Activated CD8-positive, alpha-beta T cell treated with anti-CD3 and anti-CD28 coated beads for 36 hours (primary cell): ENCODE data around the gene RYR1. TPM values are rescaled to one million over a fixed set of nuclear protein-coding genes. Genes with fewer than 3 reads are reported as not detected.
"Not testable (repeated sequence)": the region's sequence is repeated elsewhere in the genome, so short reads cannot be mapped to it uniquely, and the experiment has no call there.

ENCODE experiments used
- ATAC-seq: fragments of 200-7000 bp; cut with Tn5 transposase; one replicate; pipeline ENCODE4 v1.10.0; 2021; ENCODE audit warnings: mild to moderate bottlenecking, moderate library complexity
- CTCF ChIA-PET: fragments of 350-600 bp; sonication (Branson Sonifier 250); formaldehyde crosslinking; loops from one replicate; lab custom pipeline; 2021; ENCODE audit warnings: antibody characterized with exemption; lab: Charles Lee
- POLR2A ChIA-PET: fragments of 350-600 bp; sonication (Branson Sonifier 250); formaldehyde crosslinking; loops from one replicate; lab custom pipeline; 2021; ENCODE audit warnings: antibody characterized with exemption; lab: Charles Lee
- DNase-seq: peaks from one replicate; pipeline ENCODE4 v3.0.0-alpha.2; 2020
- H3K27ac Mint-ChIP-seq: one replicate; pipeline ENCODE4 v1.8.0; 2021; ENCODE audit warnings: mild to moderate bottlenecking, mixed read lengths
- H3K27me3 Mint-ChIP-seq: one replicate; pipeline ENCODE4 v1.8.0; 2021; ENCODE audit warnings: mixed read lengths
- H3K36me3 Mint-ChIP-seq: one replicate; pipeline ENCODE4 v1.8.0; 2021; ENCODE audit warnings: low read depth, mixed read lengths
- H3K4me1 Mint-ChIP-seq: one replicate; pipeline ENCODE4 v1.8.0; 2021; ENCODE audit warnings: low read depth, mixed read lengths
- H3K4me3 Mint-ChIP-seq: one replicate; pipeline ENCODE4 v1.8.0; 2021; ENCODE audit warnings: mild to moderate bottlenecking, moderate library complexity, mixed read lengths
- H3K9me3 Mint-ChIP-seq: one replicate; pipeline ENCODE4 v1.8.0; 2021; ENCODE audit warnings: mixed read lengths
- CTCF ChIP-seq: fragments of 200-600 bp; IDR thresholded peaks from one replicate; pipeline ENCODE4 v1.8.0; 2022; ENCODE audit warnings: antibody characterized with exemption, mild to moderate bottlenecking
- intact Hi-C: fragments of 100-400 bp; cut with micrococcal nuclease; formaldehyde crosslinking; loops from one replicate; pipeline ENCODE4 v1.10.0; 2022
- total RNA-seq, 2 experiments: library from RNA; stranded (reverse); gene quantifications; one replicate each; pipeline ENCODE4 v1.2.3, GENCODE V29; 2021

The RYR1 gene
- total RNA-seq, 2 experiments from 2014 or later = 0.63 to 1.2 TPM

- Mint-ChIP-seq H3K4me1 (peaks cover 15% of the 10 kb centered on the region), H3K27me3 (peaks cover 3% of the 10 kb centered on the region), H3K9me3 (no peaks in the 10 kb centered on the region), H3K4me3 (no peak overlapping the region), H3K27ac (no peak overlapping the region), H3K36me3 (no peaks in the 10 kb centered on the region)
- CTCF ChIA-PET = interaction anchor here (0.6 to 5.2 kb wide), 25 partner anchors 9 to 415 kb away, joined by 3 to 51 read pairs (median 4); partner anchors contain the start of genes EIF3K, FAM98C, GGN and MAP4K1
- TF ChIP-seq CTCF = peak; percentile 95
- intact Hi-C loops = no loop called here
- peak; percentile 81 for DNase-seq
- POLR2A ChIA-PET = interaction anchor here (0.7 to 0.9 kb wide), 3 partner anchors 110 to 385 kb away, joined by 3 to 7 read pairs (median 5); partner anchors contain the start of gene NFKBIB
- peak; percentile 96 for ATAC-seq
These were observed 81.5 kb downstream of the RYR1 start for GRCh38 chr19:38514812-38515633.

DNA sequence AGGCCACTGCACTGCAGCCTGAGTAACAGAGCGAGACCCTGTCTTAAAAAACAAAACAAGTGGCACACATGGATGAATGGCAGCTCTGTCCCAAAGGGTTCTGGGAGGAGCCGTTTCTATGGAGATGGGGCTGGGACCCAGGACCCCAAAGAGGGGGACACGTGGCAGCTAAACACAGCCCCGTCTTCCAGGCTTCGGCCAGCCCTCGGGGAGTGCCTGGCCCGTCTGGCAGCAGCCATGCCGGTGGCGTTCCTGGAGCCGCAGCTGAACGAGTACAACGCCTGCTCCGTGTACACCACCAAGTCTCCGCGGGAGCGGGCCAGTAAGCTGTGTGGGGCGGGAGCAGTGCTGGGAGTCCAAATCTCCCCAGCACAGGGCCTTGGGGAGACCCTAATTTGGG, 82.4 kb downstream of the RYR1 start:
- no peak overlapping the region for H3K4me3 Mint-ChIP-seq
- H3K27me3 Mint-ChIP-seq = peaks cover 3% of the 10 kb centered on the region
- no peak for ATAC-seq
- ChIA-PET CTCF (interaction anchor here (0.6 to 5.2 kb wide), 23 partner anchors 8 to 414 kb away, joined by 3 to 51 read pairs (median 4); partner anchors contain the start of genes EIF3K, FAM98C, GGN and MAP4K1), POLR2A (interaction anchor here (0.8 to 0.9 kb wide), 2 partner anchors 111 to 384 kb away, joined by 3 to 5 read pairs; partner anchors contain the start of gene NFKBIB)
- no peak for TF ChIP-seq CTCF
- H3K9me3 Mint-ChIP-seq = no peaks in the 10 kb centered on the region
- DNase-seq = no peak
- no peaks in the 10 kb centered on the region for H3K36me3 Mint-ChIP-seq
- H3K4me1 Mint-ChIP-seq = peaks cover 15% of the 10 kb centered on the region
- intact Hi-C loops = no loop called here
- H3K27ac Mint-ChIP-seq = no peak overlapping the region

- DNase-seq = no peak
These were observed 83.3 kb downstream of the RYR1 start for GRCh38 chr19:38516802-38517201.

DNA sequence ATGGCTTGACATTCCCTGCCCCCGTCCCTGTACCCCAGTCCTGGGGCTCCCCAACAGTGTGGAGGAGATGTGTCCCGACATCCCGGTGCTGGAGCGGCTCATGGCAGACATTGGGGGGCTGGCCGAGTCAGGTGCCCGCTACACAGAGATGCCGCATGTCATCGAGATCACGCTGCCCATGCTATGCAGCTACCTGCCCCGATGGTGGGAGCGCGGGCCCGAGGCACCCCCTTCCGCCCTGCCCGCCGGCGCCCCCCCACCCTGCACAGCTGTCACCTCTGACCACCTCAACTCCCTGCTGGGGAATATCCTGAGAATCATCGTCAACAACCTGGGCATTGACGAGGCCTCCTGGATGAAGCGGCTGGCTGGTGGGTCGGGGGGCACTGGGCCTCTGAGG, 83.8 kb downstream of the RYR1 start:
- Mint-ChIP-seq H3K27ac (no peak overlapping the region), H3K27me3 (no peaks in the 10 kb centered on the region), H3K36me3 (no peaks in the 10 kb centered on the region), H3K9me3 (no peaks in the 10 kb centered on the region), H3K4me1 (peaks cover 15% of the 10 kb centered on the region), H3K4me3 (no peak overlapping the region)
- intact Hi-C loops = no loop called here
- ChIA-PET POLR2A (no interaction called here), CTCF (interaction anchor here (5.2 kb wide), 1 partner anchor 117 kb away, joined by 51 read pairs; no protein-coding TSS in a partner anchor)
- no peak for ATAC-seq
- no peak for TF ChIP-seq CTCF
- no peak for DNase-seq

More at GRCh38 chr19:38516802-38517201, 83.3 kb downstream of the RYR1 start:
- Mint-ChIP-seq H3K27ac (no peak overlapping the region), H3K36me3 (no peaks in the 10 kb centered on the region), H3K4me1 (peaks cover 15% of the 10 kb centered on the region), H3K4me3 (no peak overlapping the region), H3K9me3 (no peaks in the 10 kb centered on the region), H3K27me3 (no peaks in the 10 kb centered on the region)
- TF ChIP-seq CTCF = no peak
- ChIA-PET POLR2A (no interaction called here), CTCF (interaction anchor here (3.8 to 5.2 kb wide), 3 partner anchors 101 to 118 kb away, joined by 25 to 51 read pairs (median 37); partner anchors contain the start of genes EIF3K, FAM98C and MAP4K1)
- intact Hi-C loops = no loop called here
- ATAC-seq = no peak

DNA sequence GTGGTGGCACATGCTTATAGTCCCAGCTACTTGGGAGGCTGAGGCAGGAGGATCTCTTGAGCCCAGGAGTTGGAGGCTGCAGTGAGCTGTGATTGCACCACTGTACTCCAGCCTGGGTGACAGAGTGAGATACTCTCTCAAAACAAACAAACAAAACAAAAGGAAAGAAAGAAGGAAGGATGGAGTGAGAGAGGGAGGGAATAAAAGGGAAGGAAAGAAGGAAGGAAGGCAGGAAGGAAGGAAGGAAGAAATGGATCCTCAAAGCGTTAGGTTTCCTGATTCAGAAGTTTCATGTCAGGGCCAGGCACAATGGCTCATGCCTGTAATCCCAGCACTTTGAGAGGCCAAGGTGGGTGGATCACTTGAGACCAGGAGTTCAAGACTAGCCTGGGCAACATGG, 84.5 kb downstream of the RYR1 start:
- H3K4me3 Mint-ChIP-seq, intact Hi-C loops, H3K36me3 Mint-ChIP-seq, H3K9me3 Mint-ChIP-seq, H3K27ac Mint-ChIP-seq, H3K27me3 Mint-ChIP-seq, ATAC-seq, DNase-seq, POLR2A ChIA-PET: not testable (repeated sequence)
- H3K4me1 Mint-ChIP-seq = peaks cover 15% of the 10 kb centered on the region
- CTCF ChIA-PET = interaction anchor here (2.0 kb wide), 1 partner anchor 117 kb away, joined by 8 read pairs; no protein-coding TSS in a partner anchor
